AG20443 (cell line): ENCODE data around the gene SMTN.
"Not testable (repeated sequence)": the region's sequence is repeated elsewhere in the genome, so short reads cannot be mapped to it uniquely, and the experiment has no call there.

Experiments used
- DNase-seq: peaks from one replicate; pipeline ENCODE4 v3.0.0; 2012; ENCODE audit warnings: low spot score, mixed read lengths

SMTN gene

GRCh38 chr22:31080848-31081649 lies at the start of gene SMTN:
SMTN (plus strand) TSS chr22:31081318; CDS start chr22:31083259, 1,941 bp downstream.
- DNase-seq, result peak; percentile 95

- peak; percentile 80 for DNase-seq
Measured at GRCh38 chr22:31036671-31037550, 44.2 kb upstream of the SMTN start.

DNA sequence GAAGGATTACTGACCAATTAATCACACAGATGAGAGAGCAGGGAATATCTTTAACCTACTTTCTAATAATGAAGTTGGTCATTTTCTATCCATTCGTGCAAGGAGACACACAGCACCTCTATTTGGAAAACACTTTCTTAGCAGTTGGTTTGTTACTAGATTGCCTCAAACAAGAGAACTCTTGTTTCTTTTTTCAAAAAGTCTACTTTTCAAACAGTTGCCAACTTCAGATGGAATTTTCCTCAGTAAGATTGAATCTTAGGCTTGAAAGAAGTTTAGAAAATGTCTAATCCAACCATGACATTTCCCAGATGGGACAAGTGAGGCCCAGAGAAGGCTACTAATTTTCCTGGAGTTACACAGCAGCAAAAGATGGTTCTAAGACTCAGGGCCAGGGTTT lies 42.4 kb upstream of the SMTN start:
- DNase-seq, result no peak

- DNase-seq, result peak; percentile 82
Measured at GRCh38 chr22:31039393-31039792, 41.7 kb upstream of the SMTN start.

- no peak for DNase-seq
Measured at GRCh38 chr22:31040542-31041398, 40.3 kb upstream of the SMTN start.

- no peak for DNase-seq
Measured at GRCh38 chr22:31044262-31044861, 36.8 kb upstream of the SMTN start.

DNA sequence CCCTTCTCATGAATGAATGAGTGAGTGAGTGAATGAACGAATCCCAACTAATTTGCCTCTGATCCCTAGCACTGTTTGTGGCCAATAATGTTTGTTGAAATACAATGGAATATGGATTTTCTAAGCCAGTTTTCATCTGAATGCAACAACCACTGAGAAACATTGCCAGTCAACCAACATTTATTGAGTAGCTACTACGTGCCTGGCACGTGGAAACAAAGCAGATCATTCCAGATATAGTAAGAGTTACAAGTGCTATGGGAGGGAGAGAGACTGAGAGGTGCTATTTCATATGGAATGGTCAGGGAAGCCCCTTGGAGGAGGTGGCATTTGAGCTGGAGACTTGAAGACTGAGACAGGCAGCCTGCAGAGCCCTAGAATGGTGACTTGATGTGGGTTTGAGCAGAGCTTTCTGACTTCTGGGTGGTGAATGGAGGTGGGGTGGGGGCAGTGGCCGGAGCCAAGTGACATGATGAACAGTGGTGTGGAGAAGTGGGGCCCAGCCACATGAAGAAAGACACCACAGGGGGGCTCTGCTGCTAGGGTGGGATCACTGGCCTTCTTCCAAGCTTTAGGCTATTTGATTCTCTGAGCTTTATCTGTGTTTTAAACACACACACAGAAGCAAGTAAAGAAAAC lies 35.1 kb upstream of the SMTN start:
- no peak for DNase-seq

- DNase-seq, result no peak
Measured at GRCh38 chr22:31046539-31047226, 34.4 kb upstream of the SMTN start.

GRCh38 chr22:31048570-31048969 lies 32.5 kb upstream of the SMTN start:
- no peak for DNase-seq

- no peak for DNase-seq
Measured at GRCh38 chr22:31049815-31050420, 31.2 kb upstream of the SMTN start.

- no peak for DNase-seq
Measured at GRCh38 chr22:31055117-31055634, 25.9 kb upstream of the SMTN start.

GRCh38 chr22:31055635-31056159 lies 25.4 kb upstream of the SMTN start:
- peak; percentile 95 for DNase-seq

GRCh38 chr22:31056986-31057599 lies 24.0 kb upstream of the SMTN start:
- no peak for DNase-seq

DNA sequence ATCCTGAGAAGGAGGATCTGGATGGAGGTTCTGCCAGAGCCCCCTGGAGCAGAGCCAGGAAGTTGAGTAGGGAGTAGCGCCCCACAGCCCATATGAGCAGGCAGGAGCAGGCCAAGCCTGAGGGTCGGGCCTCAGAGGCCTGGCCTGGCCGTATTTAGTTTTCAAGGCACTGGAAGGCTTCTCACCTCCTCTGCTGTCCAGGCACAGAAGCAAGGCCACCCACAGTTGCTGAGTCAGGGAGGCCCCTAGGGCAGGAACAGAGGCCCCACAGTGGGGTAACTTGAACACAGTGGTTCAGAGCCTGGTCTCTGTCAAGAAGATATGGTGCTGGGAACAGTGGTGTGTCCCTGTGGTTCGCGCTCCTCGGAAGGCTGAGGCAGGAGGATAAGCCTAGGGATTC lies 21.5 kb upstream of the SMTN start:
- not testable (repeated sequence) for DNase-seq

DNA sequence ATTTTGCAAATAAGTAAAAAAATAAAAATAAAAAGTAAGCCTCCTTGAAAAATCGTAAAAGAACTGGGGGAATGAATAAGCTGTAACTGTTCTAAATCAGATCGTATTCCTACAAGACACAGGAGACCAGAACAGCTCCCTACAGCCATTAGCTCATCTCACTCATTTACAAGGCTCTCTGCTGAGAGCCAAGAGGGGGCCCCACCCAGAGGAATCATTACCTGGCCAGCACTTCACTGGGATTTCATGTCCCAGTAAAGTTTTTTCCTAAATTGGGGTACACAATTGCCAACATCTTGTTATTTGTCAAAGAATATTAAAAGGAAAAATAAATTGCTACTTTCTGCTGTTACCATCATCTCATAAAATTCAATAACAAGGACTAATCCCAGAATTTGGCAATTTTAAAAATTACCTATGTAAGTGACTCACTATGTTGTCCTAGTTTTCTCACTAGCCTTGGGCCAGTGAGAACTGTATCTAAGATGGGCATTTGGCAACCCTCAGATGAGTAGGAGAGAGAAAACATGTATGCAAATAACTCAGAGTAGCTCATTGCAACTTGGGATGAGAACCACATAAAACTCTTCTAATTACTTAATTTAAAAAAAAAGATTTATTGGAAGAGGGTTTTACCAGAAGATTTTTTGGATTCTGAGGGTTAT lies 18.4 kb upstream of the SMTN start:
- DNase-seq, result no peak

DNA sequence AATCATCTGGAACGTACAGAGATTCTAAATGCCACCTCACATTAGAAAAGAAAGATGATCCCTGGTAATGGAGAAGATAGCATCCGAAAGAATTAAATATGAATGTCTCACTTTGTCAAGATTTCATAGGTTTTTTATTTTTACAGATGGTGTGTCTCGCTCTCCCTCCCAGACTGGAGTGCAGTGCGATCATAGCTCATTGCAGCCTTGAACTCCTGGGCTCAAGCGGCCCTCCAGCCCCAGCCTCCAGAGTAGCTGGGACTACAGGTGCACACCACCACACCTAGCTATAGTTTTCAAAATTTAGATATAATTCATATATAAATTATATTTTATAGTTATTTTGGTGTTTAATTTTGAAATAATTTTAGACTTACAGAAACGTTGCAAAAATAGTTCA lies 16.7 kb upstream of the SMTN start:
- DNase-seq, result no peak

- DNase-seq, result no peak
Measured at GRCh38 chr22:31068970-31069369, 12.1 kb upstream of the SMTN start.

GRCh38 chr22:31069691-31070314 lies 11.3 kb upstream of the SMTN start:
- not testable (repeated sequence) for DNase-seq
